Tibial nerve (tissue), 4 donors: ENCODE data around the gene PARD6A. TPM values are rescaled to one million over a fixed set of nuclear protein-coding genes. Genes with fewer than 3 reads are reported as not detected.

ENCODE experiments used
- DNase-seq, 2 donors: peaks; one replicate each; pipeline ENCODE4 v3.0.0-alpha.2; 2019; ENCODE audit warnings: low spot score in 2 of 2
- H3K27ac ChIP-seq, 4 donors: fragments of 200-600 bp; sonication (generic) in 3 of 4; one replicate each; pipeline ENCODE4 v1.5.1; 2017 to 2019; ENCODE audit warnings: mild to moderate bottlenecking in 1 of 4
- H3K27me3 ChIP-seq, 2 donors: fragments of 200-600 bp; sonication (generic) in 1 of 2; one replicate each; pipeline versions ENCODE4 v1.5.1 to v1.6.0; 2017 to 2019
- H3K36me3 ChIP-seq, 3 donors: fragments of 200-600 bp; sonication (generic); one replicate each; pipeline ENCODE4 v1.5.1; 2018 to 2019
- H3K4me1 ChIP-seq, 4 donors: fragments of 200-600 bp; sonication (generic) in 3 of 4; one replicate each; pipeline ENCODE4 v1.5.1; 2017 to 2019
- H3K4me3 ChIP-seq, 4 donors: fragments of 200-600 bp; sonication (generic) in 3 of 4; one replicate each; pipeline ENCODE4 v1.5.1; 2017 to 2019; ENCODE audit warnings: mild to moderate bottlenecking in 1 of 4, moderate library complexity in 1 of 4
- H3K9me3 ChIP-seq, 4 donors: fragments of 200-600 bp; sonication (generic) in 3 of 4; one replicate each; pipeline ENCODE4 v1.5.1; 2017 to 2019
- CTCF ChIP-seq, 5 experiments: fragments of 200-600 bp in 3 of 5; fragments of 450-650 bp in 2 of 5; sonication (generic) in 3 of 5; IDR thresholded peaks; one replicate each; pipeline ENCODE4 v1.5.1; 2016 to 2019; ENCODE audit warnings: antibody characterized with exemption in 5 of 5, mild to moderate bottlenecking in 3 of 5, moderate library complexity in 2 of 5
- EP300 ChIP-seq, 2 donors: sonication (generic); formaldehyde crosslinking; IDR thresholded peaks; one replicate each; pipeline ENCODE4 v1.6.1; 2017; ENCODE audit warnings: antibody characterized with exemption in 2 of 2, mild to moderate bottlenecking in 1 of 2
- POLR2A ChIP-seq, 2 donors: fragments of 450-650 bp; IDR thresholded peaks; one replicate each; pipeline ENCODE4 v1.6.1; 2017; ENCODE audit warnings: antibody characterized with exemption in 2 of 2, mild to moderate bottlenecking in 2 of 2, moderate library complexity in 2 of 2
- WGBS, 2 donors: methylation state at CpG; one replicate each; pipeline ENCODE4 v1.1.5; 2018; 5-methylcytosine and 5-hydroxymethylcytosine counted together
- total RNA-seq, 4 donors: library from RNA; depleted of rRNA; stranded (reverse); fragments of >200 nt; gene quantifications; one replicate each; pipeline ENCODE4 v1.1.0, GENCODE V29; 2016

PARD6A gene
- total RNA-seq, 4 donors from 2014 or later, result 3.7 to 16.2 (median 9.9) TPM

- Histone ChIP-seq H3K9me3 (no peaks in the 10 kb centered on the region), H3K36me3 (peaks cover 0 to 12% (median 0%) of the 10 kb centered on the region in 3 donors), H3K27ac (no peak overlapping the region), H3K4me3 (peak overlapping the region in 1 of 4 donors; percentile 46), H3K4me1 (peaks cover 0 to 39% (median 6%) of the 10 kb centered on the region in 4 donors), H3K27me3 (peaks cover 0 to 71% of the 10 kb centered on the region in 2 donors)
- DNase-seq, result no peak
- no peak for TF ChIP-seq EP300 (IDR thresholded peaks at IDR 0.05)
- no peak for TF ChIP-seq POLR2A (IDR thresholded peaks at IDR 0.05)
- no peak for TF ChIP-seq CTCF (IDR thresholded peaks at IDR 0.05)
- 17% methylated on average over 1 of the region's 59 CpGs; no CpG with 5 or more reads in 1 of the 2 donors for WGBS, 2 donors
Measured at GRCh38 chr16:67652578-67653127, 8.1 kb upstream of the PARD6A start.

GRCh38 chr16:67653128-67653788, 7.5 kb upstream of the PARD6A start:
- Histone ChIP-seq H3K27ac (no peak overlapping the region), H3K4me1 (peaks cover 0 to 37% (median 6%) of the 10 kb centered on the region in 4 donors), H3K27me3 (peaks cover 0 to 65% of the 10 kb centered on the region in 2 donors), H3K9me3 (no peaks in the 10 kb centered on the region), H3K36me3 (peaks cover 0 to 18% (median 0%) of the 10 kb centered on the region in 3 donors), H3K4me3 (peak overlapping the region in 1 of 4 donors; percentile 46)
- 6 to 12% methylated on average over 22 to 32 of the region's 68 CpGs for WGBS, 2 donors
- TF ChIP-seq POLR2A (IDR thresholded peaks at IDR 0.05), result no peak
- no peak for TF ChIP-seq EP300 (IDR thresholded peaks at IDR 0.05)
- peak in 2 of 5 experiments; percentile 19 to 25 for TF ChIP-seq CTCF (IDR thresholded peaks at IDR 0.05)
- no peak for DNase-seq

GRCh38 chr16:67653789-67654402, 6.9 kb upstream of the PARD6A start:
- DNase-seq, result no peak
- WGBS, 2 donors, result 27 to 40% methylated on average over 21 to 22 of the region's 25 CpGs
- Histone ChIP-seq H3K4me3 (peak overlapping the region in 1 of 4 donors; percentile 46), H3K36me3 (peaks cover 0 to 20% (median 0%) of the 10 kb centered on the region in 3 donors), H3K27ac (no peak overlapping the region), H3K4me1 (peaks cover 0 to 37% (median 10%) of the 10 kb centered on the region in 4 donors), H3K9me3 (no peaks in the 10 kb centered on the region), H3K27me3 (peaks cover 0 to 59% of the 10 kb centered on the region in 2 donors)
- TF ChIP-seq EP300 (IDR thresholded peaks at IDR 0.05) (no peak), CTCF (IDR thresholded peaks at IDR 0.05) (no peak), POLR2A (IDR thresholded peaks at IDR 0.05) (no peak)

GRCh38 chr16:67654403-67654911, 6.3 kb upstream of the PARD6A start:
- Histone ChIP-seq H3K27me3 (peaks cover 0 to 53% of the 10 kb centered on the region in 2 donors), H3K4me1 (peaks cover 0 to 37% (median 15%) of the 10 kb centered on the region in 4 donors), H3K9me3 (no peaks in the 10 kb centered on the region), H3K36me3 (peaks cover 0 to 20% (median 0%) of the 10 kb centered on the region in 3 donors), H3K4me3 (no peak overlapping the region), H3K27ac (no peak overlapping the region)
- WGBS, 2 donors, result 61 to 63% methylated on average over 28 to 30 of the region's 30 CpGs
- DNase-seq, result no peak
- no peak for TF ChIP-seq EP300 (IDR thresholded peaks at IDR 0.05)
- no peak for TF ChIP-seq CTCF (IDR thresholded peaks at IDR 0.05)
- TF ChIP-seq POLR2A (IDR thresholded peaks at IDR 0.05), result no peak
